ENCODE measurements around the gene COL4A6. TPM values are rescaled to one million over a fixed set of nuclear protein-coding genes. Genes with fewer than 3 reads are reported as not detected.
"Not testable (repeated sequence)": the region's sequence is repeated elsewhere in the genome, so short reads cannot be mapped to it uniquely, and the experiment has no call there.

COL4A6 gene
- total RNA-seq, 1 donor from 2014 or later: 1.0 TPM

GRCh38 chrX:108415891-108416290 is 22.3 kb downstream of the COL4A6 start:
- Histone ChIP-seq H3K4me3 (ENCODE audit: low read length in 3 of 3) (no peak overlapping the region), H3K27ac (ENCODE audit: low read depth, low read length) (no peak overlapping the region), H3K9me3 (ENCODE audit: control insufficient read depth in 3 of 3, low read length in 3 of 3) (no peaks in the 10 kb centered on the region), H3K9ac (ENCODE audit: low read depth in 1 of 3, low read length in 3 of 3) (no peak overlapping the region), H3K36me3 (ENCODE audit: control insufficient read depth in 3 of 3, insufficient read depth in 3 of 3, low read length in 3 of 3) (no peaks in the 10 kb centered on the region), H3K4me1 (ENCODE audit: control insufficient read depth in 3 of 3, insufficient read depth in 3 of 3, low read length in 3 of 3) (no peaks in the 10 kb centered on the region), H3K27me3 (ENCODE audit: control insufficient read depth in 3 of 3, insufficient read depth in 3 of 3, low read length in 3 of 3) (no peaks in the 10 kb centered on the region)

- Histone ChIP-seq H3K4me3 (ENCODE audit: low read length in 3 of 3) (no peak overlapping the region), H3K9ac (ENCODE audit: low read depth in 1 of 3, low read length in 3 of 3) (no peak overlapping the region), H3K4me1 (ENCODE audit: control insufficient read depth in 3 of 3, insufficient read depth in 3 of 3, low read length in 3 of 3) (no peaks in the 10 kb centered on the region), H3K27ac (ENCODE audit: low read depth, low read length) (no peak overlapping the region), H3K27me3 (ENCODE audit: control insufficient read depth in 3 of 3, insufficient read depth in 3 of 3, low read length in 3 of 3) (no peaks in the 10 kb centered on the region), H3K36me3 (ENCODE audit: control insufficient read depth in 3 of 3, insufficient read depth in 3 of 3, low read length in 3 of 3) (no peaks in the 10 kb centered on the region), H3K9me3 (ENCODE audit: control insufficient read depth in 3 of 3, low read length in 3 of 3) (no peaks in the 10 kb centered on the region)
Observed at GRCh38 chrX:108415146-108415545, 23.1 kb downstream of the COL4A6 start.

GRCh38 chrX:108412783-108413182 is 25.4 kb downstream of the COL4A6 start:
- no peak overlapping the region for H3K4me3 ChIP-seq (ENCODE audit: low read length in 3 of 3)
- no peaks in the 10 kb centered on the region for H3K9me3 ChIP-seq (ENCODE audit: control insufficient read depth in 3 of 3, low read length in 3 of 3)
- H3K9ac ChIP-seq (ENCODE audit: low read depth in 1 of 3, low read length in 3 of 3): no peak overlapping the region
- H3K4me1 ChIP-seq (ENCODE audit: control insufficient read depth in 3 of 3, insufficient read depth in 3 of 3, low read length in 3 of 3): no peaks in the 10 kb centered on the region
- no peaks in the 10 kb centered on the region for H3K36me3 ChIP-seq (ENCODE audit: control insufficient read depth in 3 of 3, insufficient read depth in 3 of 3, low read length in 3 of 3)
- no peaks in the 10 kb centered on the region for H3K27me3 ChIP-seq (ENCODE audit: control insufficient read depth in 3 of 3, insufficient read depth in 3 of 3, low read length in 3 of 3)
- H3K27ac ChIP-seq (ENCODE audit: low read depth, low read length): no peak overlapping the region

GRCh38 chrX:108399418-108400165 is 38.6 kb downstream of the COL4A6 start:
- H3K9ac ChIP-seq (ENCODE audit: low read depth in 1 of 3, low read length in 3 of 3): no peak overlapping the region
- no peak overlapping the region for H3K27ac ChIP-seq (ENCODE audit: low read depth, low read length)
- H3K27me3 ChIP-seq (ENCODE audit: control insufficient read depth in 3 of 3, insufficient read depth in 3 of 3, low read length in 3 of 3): no peaks in the 10 kb centered on the region
- H3K4me1 ChIP-seq (ENCODE audit: control insufficient read depth in 3 of 3, insufficient read depth in 3 of 3, low read length in 3 of 3): no peaks in the 10 kb centered on the region
- H3K9me3 ChIP-seq (ENCODE audit: control insufficient read depth in 3 of 3, low read length in 3 of 3): no peaks in the 10 kb centered on the region
- no peak overlapping the region for H3K4me3 ChIP-seq (ENCODE audit: low read length in 3 of 3)
- H3K36me3 ChIP-seq (ENCODE audit: control insufficient read depth in 3 of 3, insufficient read depth in 3 of 3, low read length in 3 of 3): no peaks in the 10 kb centered on the region

GRCh38 chrX:108397627-108398391 is 40.4 kb downstream of the COL4A6 start:
- H3K4me3 ChIP-seq (ENCODE audit: low read length in 3 of 3): no peak overlapping the region
- H3K27ac ChIP-seq (ENCODE audit: low read depth, low read length): no peak overlapping the region
- H3K36me3 ChIP-seq (ENCODE audit: control insufficient read depth in 3 of 3, insufficient read depth in 3 of 3, low read length in 3 of 3): no peaks in the 10 kb centered on the region
- H3K4me1 ChIP-seq (ENCODE audit: control insufficient read depth in 3 of 3, insufficient read depth in 3 of 3, low read length in 3 of 3): no peaks in the 10 kb centered on the region
- no peaks in the 10 kb centered on the region for H3K9me3 ChIP-seq (ENCODE audit: control insufficient read depth in 3 of 3, low read length in 3 of 3)
- no peaks in the 10 kb centered on the region for H3K27me3 ChIP-seq (ENCODE audit: control insufficient read depth in 3 of 3, insufficient read depth in 3 of 3, low read length in 3 of 3)
- H3K9ac ChIP-seq (ENCODE audit: low read depth in 1 of 3, low read length in 3 of 3): no peak overlapping the region

GRCh38 chrX:108396986-108397385 is 41.2 kb downstream of the COL4A6 start:
- no peak overlapping the region for H3K9ac ChIP-seq (ENCODE audit: low read depth in 1 of 3, low read length in 3 of 3)
- no peaks in the 10 kb centered on the region for H3K36me3 ChIP-seq (ENCODE audit: control insufficient read depth in 3 of 3, insufficient read depth in 3 of 3, low read length in 3 of 3)
- H3K9me3 ChIP-seq (ENCODE audit: control insufficient read depth in 3 of 3, low read length in 3 of 3): no peaks in the 10 kb centered on the region
- no peak overlapping the region for H3K27ac ChIP-seq (ENCODE audit: low read depth, low read length)
- H3K4me1 ChIP-seq (ENCODE audit: control insufficient read depth in 3 of 3, insufficient read depth in 3 of 3, low read length in 3 of 3): no peaks in the 10 kb centered on the region
- H3K27me3 ChIP-seq (ENCODE audit: control insufficient read depth in 3 of 3, insufficient read depth in 3 of 3, low read length in 3 of 3): no peaks in the 10 kb centered on the region
- H3K4me3 ChIP-seq (ENCODE audit: low read length in 3 of 3): no peak overlapping the region

- Histone ChIP-seq H3K27ac (ENCODE audit: low read depth, low read length) (no peak overlapping the region), H3K27me3 (ENCODE audit: control insufficient read depth in 3 of 3, insufficient read depth in 3 of 3, low read length in 3 of 3) (no peaks in the 10 kb centered on the region), H3K4me1 (ENCODE audit: control insufficient read depth in 3 of 3, insufficient read depth in 3 of 3, low read length in 3 of 3) (no peaks in the 10 kb centered on the region), H3K9ac (ENCODE audit: low read depth in 1 of 3, low read length in 3 of 3) (no peak overlapping the region), H3K9me3 (ENCODE audit: control insufficient read depth in 3 of 3, low read length in 3 of 3) (no peaks in the 10 kb centered on the region), H3K36me3 (ENCODE audit: control insufficient read depth in 3 of 3, insufficient read depth in 3 of 3, low read length in 3 of 3) (no peaks in the 10 kb centered on the region), H3K4me3 (ENCODE audit: low read length in 3 of 3) (no peak overlapping the region)
Observed at GRCh38 chrX:108396188-108396891, 41.9 kb downstream of the COL4A6 start.

- not testable (repeated sequence) for H3K27me3 ChIP-seq (ENCODE audit: control insufficient read depth in 3 of 3, insufficient read depth in 3 of 3, low read length in 3 of 3); H3K9me3 ChIP-seq (ENCODE audit: control insufficient read depth in 3 of 3, low read length in 3 of 3); H3K27ac ChIP-seq (ENCODE audit: low read depth, low read length); H3K4me3 ChIP-seq (ENCODE audit: low read length in 3 of 3); H3K4me1 ChIP-seq (ENCODE audit: control insufficient read depth in 3 of 3, insufficient read depth in 3 of 3, low read length in 3 of 3); H3K36me3 ChIP-seq (ENCODE audit: control insufficient read depth in 3 of 3, insufficient read depth in 3 of 3, low read length in 3 of 3); H3K9ac ChIP-seq (ENCODE audit: low read depth in 1 of 3, low read length in 3 of 3)
Observed at GRCh38 chrX:108390976-108391717, 47.1 kb downstream of the COL4A6 start.

GRCh38 chrX:108384783-108385182 is 53.4 kb downstream of the COL4A6 start:
- Histone ChIP-seq H3K4me1 (ENCODE audit: control insufficient read depth in 3 of 3, insufficient read depth in 3 of 3, low read length in 3 of 3) (peaks cover 0 to 4% (median 0%) of the 10 kb centered on the region in 3 donors), H3K27me3 (ENCODE audit: control insufficient read depth in 3 of 3, insufficient read depth in 3 of 3, low read length in 3 of 3) (no peaks in the 10 kb centered on the region), H3K27ac (ENCODE audit: low read depth, low read length) (no peak overlapping the region), H3K4me3 (ENCODE audit: low read length in 3 of 3) (no peak overlapping the region), H3K9me3 (ENCODE audit: control insufficient read depth in 3 of 3, low read length in 3 of 3) (no peaks in the 10 kb centered on the region), H3K36me3 (ENCODE audit: control insufficient read depth in 3 of 3, insufficient read depth in 3 of 3, low read length in 3 of 3) (no peaks in the 10 kb centered on the region), H3K9ac (ENCODE audit: low read depth in 1 of 3, low read length in 3 of 3) (no peak overlapping the region)
